Hypothalamus (tissue), 51 donors: ENCODE results near the gene NR1D2.
A peak's percentile ranks its signal among the peaks of the same experiment; 100 is the strongest.

Experiments
- DNase-seq, 51 donors: peaks; one replicate each; lab custom pipeline; 2025; lab: John Stamatoyannopoulos, UW

NR1D2 gene

GRCh38 chr3:23928524-23928923 lies 16.6 kb upstream of the NR1D2 start:
- no peak for DNase-seq

- DNase-seq: no peak
Measured at GRCh38 chr3:23931597-23931996, 13.5 kb upstream of the NR1D2 start.

GRCh38 chr3:23932571-23932970 lies 12.5 kb upstream of the NR1D2 start:
- no peak for DNase-seq

- DNase-seq: no peak
Measured at GRCh38 chr3:23934253-23934652, 10.8 kb upstream of the NR1D2 start.

GRCh38 chr3:23937296-23937695 lies 7.8 kb upstream of the NR1D2 start:
- no peak for DNase-seq

- no peak for DNase-seq
Measured at GRCh38 chr3:23938688-23939087, 6.4 kb upstream of the NR1D2 start.

GRCh38 chr3:23940775-23941174 lies 4.3 kb upstream of the NR1D2 start:
- no peak for DNase-seq

GRCh38 chr3:23941440-23941839 lies 3.6 kb upstream of the NR1D2 start:
- DNase-seq: no peak

GRCh38 chr3:23942546-23942945 lies 2.5 kb upstream of the NR1D2 start:
- DNase-seq: no peak

GRCh38 chr3:23944007-23944783 lies 891 bp upstream of the NR1D2 start:
- DNase-seq: peak in 3 of 51 donors; percentile 22 to 32 (median 28)

- DNase-seq: no peak
Measured at GRCh38 chr3:23945663-23945912, 502 bp downstream of the NR1D2 start.

GRCh38 chr3:23945913-23946687 lies 1.0 kb downstream of the NR1D2 start:
- DNase-seq: peak; percentile 77 to 99 (median 97)

GRCh38 chr3:23948761-23949160 lies 3.7 kb downstream of the NR1D2 start:
- no peak for DNase-seq

GRCh38 chr3:23949784-23950183 lies 4.7 kb downstream of the NR1D2 start:
- DNase-seq: peak in 22 of 51 donors; percentile 1 to 57 (median 21)

GRCh38 chr3:23950293-23950692 lies 5.2 kb downstream of the NR1D2 start:
- DNase-seq: no peak

GRCh38 chr3:23952646-23953045 lies 7.6 kb downstream of the NR1D2 start:
- DNase-seq: no peak

- no peak for DNase-seq
Measured at GRCh38 chr3:23953523-23953922, 8.4 kb downstream of the NR1D2 start.

- DNase-seq: no peak
Measured at GRCh38 chr3:23954144-23954543, 9.1 kb downstream of the NR1D2 start.

GRCh38 chr3:23956701-23957100 lies 11.6 kb downstream of the NR1D2 start:
- no peak for DNase-seq

- DNase-seq: no peak
Measured at GRCh38 chr3:23959135-23959900, 14.2 kb downstream of the NR1D2 start.

- no peak for DNase-seq
Measured at GRCh38 chr3:23960649-23961048, 15.6 kb downstream of the NR1D2 start.

- no peak for DNase-seq
Measured at GRCh38 chr3:23961066-23961465, 16.0 kb downstream of the NR1D2 start.
